Measurements from ENCODE around the gene VWC2L. TPM values are rescaled to one million over a fixed set of nuclear protein-coding genes. Genes with fewer than 3 reads are reported as not detected.

The VWC2L gene
- total and polyA plus RNA-seq, 2 donors: not detected

DNA sequence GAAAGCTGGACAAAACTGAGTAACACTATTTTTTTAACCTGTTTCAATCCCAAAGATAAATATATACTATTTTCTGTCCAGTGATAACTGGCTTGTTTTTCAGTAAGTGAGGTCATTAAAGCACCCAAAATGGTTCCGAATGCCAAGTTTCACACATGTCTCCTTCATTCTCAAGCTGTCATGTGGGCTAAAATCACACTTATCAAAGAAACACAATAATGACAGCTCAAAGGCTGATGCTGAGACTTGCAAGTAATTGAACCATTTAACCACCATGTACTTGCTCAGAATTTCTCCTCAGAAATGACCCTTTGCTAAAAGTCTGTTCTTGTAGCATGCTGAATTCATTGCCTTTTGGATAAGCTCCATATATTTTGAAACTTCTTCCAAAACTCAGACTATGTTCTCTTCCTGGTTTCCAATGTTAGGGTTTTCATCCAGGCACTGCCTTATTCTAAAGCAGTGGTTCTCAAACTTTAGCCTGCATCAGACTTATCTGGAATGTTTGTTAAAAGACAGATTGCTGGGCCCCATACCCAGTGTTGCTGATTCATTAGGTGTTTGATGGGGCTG is 149.8 kb downstream of the VWC2L start:
- Histone ChIP-seq H3K36me3 (ENCODE audit: insufficient read depth) (no peaks in the 10 kb centered on the region), H3K4me1 (ENCODE audit: insufficient read depth) (no peaks in the 10 kb centered on the region), H3K4me3 (ENCODE audit: low read depth, low read length) (no peak overlapping the region), H3K27ac (ENCODE audit: low read depth) (no peak overlapping the region)
- 92% methylated on average over 1 of the region's 1 CpG for WGBS
- DNase-seq (ENCODE audit: extremely low spot score): no peak

DNA sequence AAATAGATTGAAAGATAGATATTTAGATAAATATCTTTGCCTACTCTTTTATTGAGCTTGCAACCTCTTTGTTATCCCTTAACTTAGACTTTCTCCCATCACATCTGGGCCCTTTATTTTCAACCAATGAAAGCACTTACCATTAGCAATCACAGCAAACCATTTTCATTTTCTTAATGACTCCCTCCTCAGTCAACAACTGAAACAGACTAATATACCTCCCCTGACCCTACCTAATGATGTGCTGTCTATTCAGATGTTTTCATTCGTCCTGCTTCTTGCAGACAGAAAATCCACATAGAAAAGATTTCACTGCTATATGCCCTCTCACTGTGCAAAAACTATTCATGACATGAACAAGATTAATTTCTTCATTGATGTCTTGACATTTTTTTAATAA is 154.4 kb downstream of the VWC2L start:
- H3K36me3 ChIP-seq (ENCODE audit: insufficient read depth): no peaks in the 10 kb centered on the region
- 91% methylated on average over 1 of the region's 1 CpG for WGBS
- H3K4me3 ChIP-seq (ENCODE audit: low read depth, low read length): no peak overlapping the region
- no peaks in the 10 kb centered on the region for H3K4me1 ChIP-seq (ENCODE audit: insufficient read depth)
- no peak overlapping the region for H3K27ac ChIP-seq (ENCODE audit: low read depth)
- DNase-seq (ENCODE audit: extremely low spot score): no peak

DNA sequence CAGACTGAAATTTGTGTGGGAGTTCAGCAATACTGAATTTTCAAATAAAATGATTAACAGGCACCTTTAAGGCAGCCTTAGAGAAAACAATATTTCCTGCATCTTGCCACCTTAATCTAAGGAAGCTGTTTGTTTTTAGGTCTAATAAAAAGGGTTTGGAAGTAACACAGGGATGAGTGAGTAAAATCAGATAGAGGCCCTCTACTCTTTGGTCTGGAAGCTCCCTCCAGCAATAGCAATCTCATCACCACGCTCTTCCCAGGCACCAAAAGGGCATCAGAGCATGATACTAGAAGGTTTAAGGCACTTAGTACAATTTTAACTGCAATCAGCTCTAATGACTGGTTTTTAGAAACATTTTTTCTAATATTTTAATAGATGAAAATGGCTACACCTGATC is 155.6 kb downstream of the VWC2L start:
- WGBS: 78% methylated on average over 1 of the region's 1 CpG
- DNase-seq (ENCODE audit: extremely low spot score): no peak
- H3K27ac ChIP-seq (ENCODE audit: low read depth): no peak overlapping the region
- no peaks in the 10 kb centered on the region for H3K4me1 ChIP-seq (ENCODE audit: insufficient read depth)
- no peak overlapping the region for H3K4me3 ChIP-seq (ENCODE audit: low read depth, low read length)
- H3K36me3 ChIP-seq (ENCODE audit: insufficient read depth): no peaks in the 10 kb centered on the region

DNA sequence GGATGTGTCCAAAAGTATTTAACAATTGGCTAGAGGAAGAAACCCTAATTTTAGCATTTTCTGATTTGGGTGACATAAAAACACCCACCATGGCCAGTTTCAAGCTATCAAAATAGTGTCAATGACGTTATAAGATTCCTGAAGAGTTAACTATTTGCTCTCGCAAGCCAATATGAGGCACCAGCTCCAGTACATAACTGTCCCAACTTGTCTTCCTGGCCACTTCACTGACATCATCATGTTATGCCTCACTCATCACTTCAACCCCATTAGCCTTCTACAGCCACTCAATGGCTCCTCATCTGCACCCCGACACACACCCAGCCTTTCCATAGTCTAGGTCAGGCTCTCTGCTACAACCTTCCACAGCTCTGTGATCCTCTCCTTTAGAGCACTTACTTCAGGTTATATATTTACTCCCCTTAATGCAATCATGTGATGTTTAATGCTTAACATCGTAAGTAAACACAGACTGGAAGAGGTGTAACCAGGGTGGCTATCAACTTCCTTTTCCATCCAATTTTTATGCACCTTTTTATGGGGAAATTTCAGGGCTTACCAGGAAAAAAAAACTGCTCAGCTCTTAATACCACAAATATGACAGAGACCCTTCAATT is 158.7 kb downstream of the VWC2L start:
- no peak overlapping the region for H3K4me3 ChIP-seq (ENCODE audit: low read depth, low read length)

DNA sequence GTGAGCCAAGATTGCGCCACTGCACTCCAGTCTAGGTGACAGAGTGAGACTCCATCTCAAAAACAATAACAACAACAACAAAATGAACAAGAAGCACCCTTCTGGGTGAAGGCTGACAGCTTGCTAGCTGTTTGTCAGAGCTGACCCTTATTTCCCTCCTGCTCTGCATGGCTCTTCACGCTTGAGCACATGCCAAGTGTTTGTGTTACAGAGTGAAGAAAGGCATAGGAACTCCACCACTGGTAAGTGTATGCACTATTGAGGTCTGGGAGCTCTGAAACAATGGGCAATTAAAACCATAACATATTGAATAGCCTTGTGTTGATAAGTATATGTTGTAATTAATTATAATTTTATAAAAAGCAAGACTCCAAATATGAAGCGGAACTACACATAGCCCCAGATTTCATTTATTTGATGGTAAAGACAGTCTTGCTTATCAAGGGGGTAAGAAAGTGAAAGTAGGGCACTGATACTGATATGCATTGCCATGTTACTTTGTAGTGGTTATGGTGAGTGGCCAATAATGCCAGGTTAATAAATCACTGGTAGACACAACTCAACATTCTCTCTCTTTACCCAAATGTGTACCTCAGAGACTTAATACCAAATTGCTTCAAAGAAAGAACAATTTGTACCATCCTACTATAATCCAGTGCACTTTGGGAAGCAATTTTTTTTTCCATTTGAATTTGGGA is 163.4 kb downstream of the VWC2L start:
- DNase-seq (ENCODE audit: extremely low spot score): no peak
- H3K36me3 ChIP-seq (ENCODE audit: insufficient read depth): no peaks in the 10 kb centered on the region
- WGBS: 89% methylated on average over 3 of the region's 3 CpGs
- no peaks in the 10 kb centered on the region for H3K4me1 ChIP-seq (ENCODE audit: insufficient read depth)
- no peak overlapping the region for H3K27ac ChIP-seq (ENCODE audit: low read depth)
- H3K4me3 ChIP-seq (ENCODE audit: low read depth, low read length): no peak overlapping the region

More for the DNA sequence above, 158.7 kb downstream of the VWC2L start:
- no peaks in the 10 kb centered on the region for H3K36me3 ChIP-seq (ENCODE audit: insufficient read depth)
- H3K27ac ChIP-seq (ENCODE audit: low read depth): no peak overlapping the region
- DNase-seq (ENCODE audit: extremely low spot score): no peak
- no peaks in the 10 kb centered on the region for H3K4me1 ChIP-seq (ENCODE audit: insufficient read depth)
- 77% methylated on average over 4 of the region's 4 CpGs for WGBS

DNA sequence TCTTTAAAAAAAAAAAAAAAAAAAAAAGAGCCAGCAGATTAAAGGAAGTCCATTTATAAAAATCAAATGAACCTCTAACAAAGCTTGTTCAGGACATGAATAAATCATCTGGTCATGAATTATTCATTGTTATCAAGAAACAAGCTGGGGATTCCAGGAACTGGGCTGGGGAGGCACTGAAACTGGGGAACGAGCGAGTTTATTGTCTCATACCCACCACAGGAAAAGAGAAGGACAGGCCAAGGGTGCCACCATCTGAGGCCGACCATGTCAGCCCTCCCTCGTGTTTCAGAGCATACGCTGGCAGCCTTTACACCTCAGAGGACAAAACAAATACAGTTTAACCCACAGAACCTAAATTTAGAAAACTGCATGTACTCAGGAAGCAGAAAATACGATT is 164.2 kb downstream of the VWC2L start:
- no peaks in the 10 kb centered on the region for H3K4me1 ChIP-seq (ENCODE audit: insufficient read depth)
- H3K4me3 ChIP-seq (ENCODE audit: low read depth, low read length): no peak overlapping the region
- DNase-seq (ENCODE audit: extremely low spot score): no peak
- H3K36me3 ChIP-seq (ENCODE audit: insufficient read depth): no peaks in the 10 kb centered on the region
- 59% methylated on average over 6 of the region's 6 CpGs for WGBS
- no peak overlapping the region for H3K27ac ChIP-seq (ENCODE audit: low read depth)

DNA sequence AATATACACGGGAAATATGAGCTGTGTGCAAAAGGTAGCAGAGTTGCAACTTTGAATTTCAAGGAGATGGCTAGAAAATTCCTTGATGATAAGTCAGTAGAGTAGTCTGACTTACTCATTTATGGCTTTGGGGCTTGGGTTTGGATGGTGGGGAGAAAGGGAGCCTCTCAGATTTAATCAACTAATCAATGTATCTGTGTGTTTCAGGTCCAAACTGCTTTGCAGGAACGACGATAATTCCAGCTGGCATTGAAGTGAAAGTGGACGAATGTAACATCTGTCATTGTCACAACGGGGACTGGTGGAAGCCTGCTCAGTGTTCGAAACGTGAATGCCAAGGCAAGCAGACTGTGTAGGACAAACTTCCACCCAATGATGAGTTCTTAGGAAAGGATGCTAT is 164.6 kb downstream of the VWC2L start:
- no peak overlapping the region for H3K4me3 ChIP-seq (ENCODE audit: low read depth, low read length)
- no peak for DNase-seq (ENCODE audit: extremely low spot score)
- no peak overlapping the region for H3K27ac ChIP-seq (ENCODE audit: low read depth)
- no peaks in the 10 kb centered on the region for H3K36me3 ChIP-seq (ENCODE audit: insufficient read depth)
- 70% methylated on average over 7 of the region's 7 CpGs for WGBS
- H3K4me1 ChIP-seq (ENCODE audit: insufficient read depth): no peaks in the 10 kb centered on the region

DNA sequence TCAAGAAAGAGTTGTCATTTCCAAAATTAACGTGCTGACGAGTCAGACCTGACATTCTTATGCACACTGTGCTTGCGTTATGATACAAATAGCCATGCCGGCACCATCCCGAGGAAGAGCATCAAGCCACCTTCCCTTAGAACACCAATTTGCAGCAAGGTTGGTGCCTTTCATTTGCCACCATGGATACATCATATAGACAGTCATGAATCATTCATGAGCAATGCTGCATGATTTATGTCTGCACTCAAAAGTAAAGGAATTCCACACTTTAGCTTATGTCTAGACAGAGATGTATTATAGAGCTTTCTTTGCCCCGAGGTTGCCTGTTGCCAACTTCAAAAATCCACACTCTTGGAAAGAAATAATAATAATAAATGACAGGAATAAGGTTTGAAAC is 166.9 kb downstream of the VWC2L start:
- Histone ChIP-seq H3K4me1 (ENCODE audit: insufficient read depth) (no peaks in the 10 kb centered on the region), H3K27ac (ENCODE audit: low read depth) (no peak overlapping the region), H3K4me3 (ENCODE audit: low read depth, low read length) (no peak overlapping the region), H3K36me3 (ENCODE audit: insufficient read depth) (no peaks in the 10 kb centered on the region)
- WGBS: 85% methylated on average over 6 of the region's 6 CpGs
- DNase-seq (ENCODE audit: extremely low spot score): no peak

DNA sequence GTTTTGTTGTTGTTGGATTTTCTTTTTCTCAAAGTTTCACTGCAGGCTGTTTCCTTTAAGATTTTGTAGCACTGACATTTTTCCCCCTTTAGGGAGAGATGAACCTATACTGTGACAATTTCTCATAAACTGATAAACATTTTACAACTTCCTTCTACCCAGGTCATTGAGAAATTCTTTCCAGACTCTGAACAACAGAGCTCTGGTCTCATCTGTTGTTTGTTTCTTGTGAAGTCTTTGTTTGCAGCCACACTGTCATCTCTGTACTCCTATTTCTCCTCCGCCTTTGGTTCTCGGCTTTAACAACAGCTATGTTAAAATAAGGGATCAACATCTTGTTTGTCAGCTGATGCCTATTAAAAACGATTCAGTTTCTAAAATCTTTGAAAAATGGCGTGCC is 167.6 kb downstream of the VWC2L start:
- DNase-seq (ENCODE audit: extremely low spot score): no peak
- H3K36me3 ChIP-seq (ENCODE audit: insufficient read depth): no peaks in the 10 kb centered on the region
- 41% methylated on average over 4 of the region's 4 CpGs for WGBS
- H3K4me3 ChIP-seq (ENCODE audit: low read depth, low read length): no peak overlapping the region
- no peak overlapping the region for H3K27ac ChIP-seq (ENCODE audit: low read depth)
- H3K4me1 ChIP-seq (ENCODE audit: insufficient read depth): no peaks in the 10 kb centered on the region

DNA sequence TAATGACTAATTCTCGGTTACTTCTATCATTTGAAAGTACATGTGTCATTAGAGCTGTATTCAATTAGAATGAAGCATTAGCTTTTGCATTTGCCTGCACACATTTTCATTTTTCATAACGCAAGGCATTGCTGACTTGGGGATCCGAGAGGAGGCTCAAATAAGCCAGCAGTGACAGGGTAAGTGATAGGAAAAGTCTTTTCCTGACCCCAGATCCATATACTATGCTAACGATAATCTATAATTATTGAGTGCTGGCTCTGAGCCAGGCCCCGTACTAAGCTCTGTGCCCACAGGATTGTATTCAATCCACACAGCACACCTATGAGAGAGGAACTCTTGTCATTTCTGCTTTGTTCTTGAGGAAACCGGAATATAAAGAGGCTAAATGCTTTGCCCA is 168.2 kb downstream of the VWC2L start:
- WGBS: 62% methylated on average over 6 of the region's 6 CpGs
- no peak for DNase-seq (ENCODE audit: extremely low spot score)
- H3K4me1 ChIP-seq (ENCODE audit: insufficient read depth): no peaks in the 10 kb centered on the region
- H3K4me3 ChIP-seq (ENCODE audit: low read depth, low read length): no peak overlapping the region
- no peaks in the 10 kb centered on the region for H3K36me3 ChIP-seq (ENCODE audit: insufficient read depth)
- no peak overlapping the region for H3K27ac ChIP-seq (ENCODE audit: low read depth)

DNA sequence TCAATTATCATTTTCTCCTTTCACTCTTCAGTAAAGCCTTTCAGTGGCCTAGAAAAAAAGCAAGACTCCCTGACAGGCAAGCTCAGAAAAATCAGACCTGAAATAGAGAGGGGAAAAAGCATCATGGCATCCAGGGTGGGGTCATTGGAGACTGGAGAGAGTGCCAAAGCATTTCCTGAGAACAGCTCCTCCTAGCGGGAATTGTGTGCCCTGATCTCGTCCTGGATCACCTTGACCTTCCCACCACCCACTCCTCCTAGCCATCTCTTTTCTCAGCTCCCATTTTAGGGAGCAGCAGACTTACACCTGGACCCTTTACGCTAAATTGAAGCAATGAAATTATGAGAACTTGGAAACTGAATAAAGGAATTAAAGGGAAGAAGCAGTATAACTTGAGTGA is 176.6 kb downstream of the VWC2L start:
- Histone ChIP-seq H3K36me3 (ENCODE audit: insufficient read depth) (no peaks in the 10 kb centered on the region), H3K27ac (ENCODE audit: low read depth) (no peak overlapping the region), H3K4me1 (ENCODE audit: insufficient read depth) (no peaks in the 10 kb centered on the region), H3K4me3 (ENCODE audit: low read depth, low read length) (no peak overlapping the region)
- 49% methylated on average over 3 of the region's 3 CpGs for WGBS
- no peak for DNase-seq (ENCODE audit: extremely low spot score)

DNA sequence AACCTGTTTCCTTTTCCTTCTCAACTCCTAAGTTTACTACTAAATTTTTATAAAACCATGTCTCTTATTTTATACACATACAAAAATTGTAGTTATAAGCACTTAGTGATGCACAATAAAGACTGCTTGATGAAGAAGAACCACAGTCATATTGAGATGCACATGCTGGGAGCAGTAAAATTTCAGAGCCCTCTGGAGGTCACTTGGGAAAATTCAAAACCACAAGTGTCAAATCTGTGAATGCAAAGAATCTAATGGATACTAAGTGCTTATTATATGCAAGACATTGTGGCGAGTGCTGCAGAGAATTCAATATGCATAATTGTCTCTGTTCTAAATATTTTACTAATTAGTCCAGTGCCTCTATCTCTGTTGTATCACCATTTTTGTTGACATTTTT is 180.5 kb downstream of the VWC2L start:
- WGBS: 81% methylated on average over 1 of the region's 1 CpG
- Histone ChIP-seq H3K4me1 (ENCODE audit: insufficient read depth) (no peaks in the 10 kb centered on the region), H3K4me3 (ENCODE audit: low read depth, low read length) (no peak overlapping the region), H3K36me3 (ENCODE audit: insufficient read depth) (no peaks in the 10 kb centered on the region), H3K27ac (ENCODE audit: low read depth) (no peak overlapping the region)
- DNase-seq (ENCODE audit: extremely low spot score): no peak

DNA sequence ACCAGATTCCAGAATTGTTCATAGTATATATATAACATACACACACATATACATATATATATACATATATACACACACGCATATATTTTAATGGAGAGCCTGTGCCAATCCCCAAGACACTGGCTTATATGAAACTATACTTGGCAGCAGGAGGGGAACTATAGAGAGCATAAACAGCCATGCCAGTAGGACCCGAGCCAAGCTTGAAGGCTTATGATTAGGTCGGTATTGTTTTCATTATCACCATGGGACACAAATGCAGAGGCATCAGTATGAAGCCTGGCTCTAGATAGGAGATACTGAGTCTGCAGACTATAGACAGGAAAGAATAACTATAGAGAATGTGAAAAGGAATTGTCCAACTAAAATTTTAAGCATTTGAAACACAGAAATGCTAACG is 181.2 kb downstream of the VWC2L start:
- 40% methylated on average over 4 of the region's 4 CpGs for WGBS
- no peaks in the 10 kb centered on the region for H3K4me1 ChIP-seq (ENCODE audit: insufficient read depth)
- DNase-seq (ENCODE audit: extremely low spot score): no peak
- no peak overlapping the region for H3K4me3 ChIP-seq (ENCODE audit: low read depth, low read length)
- no peaks in the 10 kb centered on the region for H3K36me3 ChIP-seq (ENCODE audit: insufficient read depth)
- H3K27ac ChIP-seq (ENCODE audit: low read depth): no peak overlapping the region

DNA sequence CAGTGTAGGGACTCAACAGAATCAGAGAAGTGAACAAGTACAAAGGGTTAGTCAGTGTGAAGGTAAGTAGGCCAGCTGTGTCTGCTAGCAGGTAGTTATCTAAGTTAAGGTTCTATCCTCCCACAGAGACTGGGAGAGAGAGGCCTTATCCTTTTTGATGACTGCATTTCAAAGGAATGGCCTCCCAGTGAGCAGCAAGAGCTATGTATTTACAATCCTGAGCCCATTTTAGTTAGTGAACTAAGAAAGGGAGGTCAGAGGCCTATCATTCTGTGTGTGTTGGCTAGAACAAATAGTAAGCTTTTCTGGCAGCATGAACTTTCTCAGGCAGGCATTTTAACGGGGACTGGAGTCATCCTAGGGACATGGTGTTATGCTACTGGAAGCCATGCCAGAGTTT is 182.9 kb downstream of the VWC2L start:
- Histone ChIP-seq H3K4me3 (ENCODE audit: low read depth, low read length) (no peak overlapping the region), H3K36me3 (ENCODE audit: insufficient read depth) (no peaks in the 10 kb centered on the region), H3K27ac (ENCODE audit: low read depth) (no peak overlapping the region), H3K4me1 (ENCODE audit: insufficient read depth) (no peaks in the 10 kb centered on the region)
- DNase-seq (ENCODE audit: extremely low spot score): no peak
- 18% methylated on average over 1 of the region's 1 CpG for WGBS
